GM19455 (cell line): ENCODE data around the gene CDC42EP1.
A peak's percentile ranks its signal among the peaks of the same experiment; 100 is the strongest.
"Not testable (repeated sequence)": the region's sequence is repeated elsewhere in the genome, so short reads cannot be mapped to it uniquely, and the experiment has no call there.

ENCODE experiments used
- ATAC-seq: cut with Tn5 transposase; IDR thresholded peaks from one replicate; pipeline ENCODE4 v1.9.1; 2021; ENCODE audit not compliant: unreplicated experiment

CDC42EP1 gene

DNA sequence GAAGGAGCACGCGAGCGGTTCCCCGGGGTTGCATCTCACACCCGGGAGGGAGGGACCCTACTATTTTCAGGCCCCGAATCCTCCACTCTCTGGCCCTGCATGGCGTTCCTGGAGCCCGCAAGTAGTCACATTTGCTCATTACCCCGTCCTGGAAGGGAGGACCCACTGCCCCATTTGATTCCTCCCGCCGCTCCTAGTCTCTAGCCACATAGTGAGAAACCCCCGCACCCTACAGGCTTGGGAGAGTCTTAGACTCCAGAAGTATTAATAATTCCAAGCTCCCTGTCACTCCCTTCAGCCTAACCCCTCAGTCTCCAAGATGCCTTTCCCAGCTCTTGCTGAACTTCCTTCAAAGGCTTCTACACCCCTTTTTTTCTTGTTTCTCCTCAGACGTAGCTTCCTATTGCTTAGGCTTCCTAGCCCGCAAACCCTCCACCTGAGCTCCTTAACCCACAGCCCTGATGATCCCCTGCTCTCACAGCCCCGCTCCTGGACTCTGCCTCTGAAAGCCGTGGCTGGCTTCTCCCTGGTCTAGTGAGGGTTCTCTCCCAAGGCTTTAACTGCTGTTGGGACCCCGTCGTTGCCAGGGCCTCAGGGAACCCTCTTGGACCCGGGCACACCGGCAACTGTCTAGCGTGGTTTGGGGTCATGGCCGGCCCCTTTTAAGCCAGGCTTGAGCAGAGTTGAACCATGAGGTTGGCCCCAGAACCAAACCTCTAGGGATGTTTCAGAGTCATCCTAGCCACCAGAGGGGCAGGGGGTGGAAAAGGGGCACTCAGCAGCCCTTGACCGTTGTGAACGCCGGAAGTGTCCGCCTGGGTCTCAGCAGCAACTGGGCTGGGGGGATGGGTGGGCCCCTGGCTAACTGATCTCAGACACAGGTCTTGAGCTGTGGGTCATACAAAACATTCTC, 49.2 kb downstream of the CDC42EP1 start:
- peak; percentile 3 for ATAC-seq

DNA sequence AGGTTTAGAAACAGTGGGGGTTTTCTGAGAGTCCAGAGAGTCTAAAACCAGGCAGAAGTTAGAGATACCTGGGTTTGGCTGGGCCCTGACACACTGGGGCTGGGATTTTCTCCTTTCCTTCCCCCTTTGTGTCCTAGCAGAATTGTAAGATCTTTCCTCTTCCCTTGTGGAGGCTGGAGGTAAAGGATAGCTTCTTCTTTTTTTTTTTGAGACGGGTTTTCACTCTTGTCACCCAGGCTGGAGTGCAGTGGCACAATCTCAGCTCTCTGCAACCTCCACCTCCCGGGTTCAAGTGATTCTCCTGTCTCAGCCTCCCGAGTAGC, 49.8 kb downstream of the CDC42EP1 start:
- not testable (repeated sequence) for ATAC-seq

DNA sequence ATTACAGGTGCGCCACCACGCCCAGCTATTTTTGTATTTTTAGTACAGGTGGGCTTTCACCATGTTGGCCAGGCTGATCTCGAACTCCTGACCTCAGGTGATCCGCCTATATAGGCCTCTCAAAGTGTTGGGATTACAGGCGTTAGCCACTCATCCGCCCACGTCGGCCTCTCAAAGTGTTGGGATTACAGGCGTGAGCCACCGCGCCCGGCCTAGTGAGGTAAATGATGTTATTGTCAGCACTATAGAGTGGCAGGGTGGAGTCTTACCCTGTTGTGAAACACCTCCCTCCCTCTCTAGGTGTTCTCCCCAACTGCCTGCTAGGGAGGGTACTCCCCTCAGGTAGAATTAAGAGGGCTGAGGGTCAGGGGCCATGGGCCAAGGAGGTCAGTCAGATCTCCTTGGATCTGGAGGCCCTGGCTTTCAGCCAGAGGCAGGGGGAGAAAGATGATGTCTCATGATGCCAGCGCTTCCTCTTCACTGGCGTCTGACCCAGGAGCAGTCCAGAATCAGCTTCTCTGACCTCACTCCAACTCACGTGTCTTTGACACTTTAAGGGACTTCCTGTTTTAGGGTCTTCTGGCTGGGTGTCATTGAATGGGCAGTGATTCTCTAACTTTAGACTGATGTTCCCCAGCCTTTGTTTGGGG, 50.3 kb downstream of the CDC42EP1 start:
- no peak for ATAC-seq

DNA sequence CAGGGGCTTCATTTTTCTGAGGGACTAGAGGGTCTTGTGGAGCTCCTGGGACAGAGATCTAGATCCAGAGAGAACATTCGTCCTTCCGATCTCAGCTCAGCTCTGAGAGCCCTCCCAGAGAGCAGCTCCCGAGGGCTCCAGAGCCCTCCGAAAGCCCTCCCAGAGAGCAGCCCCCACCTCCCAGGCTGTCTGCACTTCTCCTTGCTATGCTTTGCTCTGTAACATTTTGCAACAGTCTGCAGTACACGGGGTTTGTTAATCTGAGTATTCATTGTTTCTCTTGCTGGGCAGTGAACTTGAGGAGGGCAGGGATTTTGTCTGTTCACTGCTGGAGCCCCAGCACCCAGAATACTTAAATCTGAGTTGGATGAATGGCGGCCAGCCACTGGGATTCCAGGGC, 50.9 kb downstream of the CDC42EP1 start:
- no peak for ATAC-seq

DNA sequence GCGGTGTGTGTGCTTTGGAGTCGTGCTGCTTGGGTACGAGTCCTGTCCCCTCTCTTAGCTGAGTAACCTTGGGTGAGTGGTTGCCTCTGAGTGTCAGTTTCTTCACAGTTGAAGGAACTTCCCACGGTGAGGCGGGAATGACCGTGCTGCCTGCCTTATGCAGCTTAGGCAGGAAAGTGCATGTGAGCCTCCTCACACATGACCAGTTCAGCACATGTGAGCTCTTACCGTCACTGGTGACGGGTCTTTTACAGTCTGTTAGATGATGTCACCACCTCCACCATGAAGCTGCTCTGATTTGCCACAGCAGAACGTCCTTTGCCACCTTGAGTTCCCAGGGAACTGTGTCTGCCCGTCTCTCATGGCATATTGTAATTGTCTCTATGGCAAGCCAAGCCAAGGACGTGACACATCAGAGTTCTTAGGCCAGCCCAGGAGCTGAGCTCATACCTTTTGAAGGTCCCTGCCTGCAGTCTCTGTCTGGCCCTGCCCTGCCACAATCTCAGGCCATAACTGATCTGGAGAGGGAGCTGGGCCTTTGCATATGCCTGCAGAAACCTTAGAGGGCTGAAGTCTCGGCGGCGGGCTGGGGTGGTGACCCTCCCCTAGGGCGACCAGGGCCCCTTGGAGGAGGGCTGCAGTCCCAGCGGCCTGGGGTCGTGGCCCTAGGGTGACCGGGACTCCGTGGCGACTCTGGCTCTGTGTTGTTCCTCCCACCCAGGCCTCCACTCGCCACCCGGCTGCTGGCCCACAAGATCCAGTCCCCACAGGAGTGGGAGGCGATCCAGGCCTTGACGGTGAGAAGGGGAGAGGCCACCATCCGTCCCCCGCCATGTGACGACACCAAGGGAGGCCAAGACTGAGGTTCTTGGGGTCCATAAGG, 56.2 kb downstream of the CDC42EP1 start:
- no peak for ATAC-seq

DNA sequence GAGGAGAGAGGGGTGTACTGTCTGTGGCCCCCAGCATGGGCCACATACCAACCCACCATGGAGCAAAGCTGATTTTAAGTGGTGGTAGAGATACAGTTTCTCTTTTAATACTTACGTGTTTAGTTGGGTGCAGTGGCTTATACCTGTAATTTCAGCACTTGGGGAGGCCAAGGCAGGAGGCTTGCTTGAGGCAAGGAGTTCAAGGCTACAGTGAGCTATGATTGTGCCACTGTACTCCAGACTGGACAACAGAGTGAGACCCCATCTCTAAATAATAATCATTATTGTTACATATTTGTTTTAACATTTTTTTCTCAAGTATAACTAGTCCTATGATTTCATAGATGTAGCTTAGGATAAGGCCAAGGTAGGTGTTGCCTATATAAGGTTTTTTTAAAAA, 57.2 kb downstream of the CDC42EP1 start:
- no peak for ATAC-seq

DNA sequence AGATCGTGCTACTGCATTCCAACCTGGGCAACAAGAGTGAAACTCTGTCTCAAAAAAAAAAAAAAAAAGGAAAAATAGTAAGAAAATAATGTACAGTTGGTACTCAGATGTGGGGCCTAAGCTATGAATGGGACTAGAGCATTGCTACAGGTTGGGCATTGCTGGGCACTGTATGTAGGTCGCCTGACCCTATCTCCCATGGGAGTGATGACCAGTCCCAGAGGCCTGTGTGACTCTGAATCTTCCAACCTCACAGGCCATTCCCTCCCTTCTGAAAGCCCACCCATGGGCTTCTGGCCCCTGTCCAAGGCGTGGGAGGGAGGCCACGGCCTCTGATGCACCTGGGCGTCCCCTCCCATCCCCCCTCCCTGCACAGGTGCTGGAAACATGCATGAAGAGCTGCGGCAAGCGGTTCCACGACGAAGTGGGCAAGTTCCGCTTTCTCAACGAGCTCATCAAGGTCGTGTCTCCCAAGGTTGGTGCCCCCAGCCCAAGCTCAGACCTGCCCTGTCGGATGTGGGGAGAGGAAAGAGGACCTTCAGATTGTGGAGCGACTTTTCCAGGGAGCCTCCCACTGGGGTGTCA, 57.9 kb downstream of the CDC42EP1 start:
- no peak for ATAC-seq

DNA sequence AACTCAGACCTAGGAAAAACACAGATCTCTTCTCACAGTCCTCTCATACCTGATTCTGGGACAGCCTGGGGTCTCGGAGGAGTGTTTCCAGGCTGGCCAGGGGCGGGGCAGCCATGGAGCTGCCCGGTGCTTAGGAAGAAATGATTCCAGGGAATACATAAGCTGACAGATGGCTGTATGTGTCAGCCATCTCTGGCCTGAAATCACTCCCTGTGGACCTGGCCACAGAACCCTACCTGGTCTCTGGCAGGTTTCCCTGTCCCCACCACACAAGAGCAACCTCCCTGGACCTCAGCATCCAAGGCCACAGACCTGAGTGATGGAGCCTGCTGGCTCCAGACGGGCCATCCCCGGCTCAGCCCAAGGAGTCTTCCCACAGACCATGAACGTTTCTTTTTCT, 58.4 kb downstream of the CDC42EP1 start:
- no peak for ATAC-seq
